ENCODE data around the gene METTL17.
"Not testable (repeated sequence)": the region's sequence is repeated elsewhere in the genome, so short reads cannot be mapped to it uniquely, and the experiment has no call there.

The METTL17 gene

GRCh38 chr14:20988717-20989470, 886 bp upstream of the METTL17 start:
- in situ Hi-C loops (cut with MboI; ENCODE audit: low pct_unique_long_range_greater_than_20kb, low sequenced_read_pairs), result no loop called here
- peak; percentile 28 for DNase-seq

DNA sequence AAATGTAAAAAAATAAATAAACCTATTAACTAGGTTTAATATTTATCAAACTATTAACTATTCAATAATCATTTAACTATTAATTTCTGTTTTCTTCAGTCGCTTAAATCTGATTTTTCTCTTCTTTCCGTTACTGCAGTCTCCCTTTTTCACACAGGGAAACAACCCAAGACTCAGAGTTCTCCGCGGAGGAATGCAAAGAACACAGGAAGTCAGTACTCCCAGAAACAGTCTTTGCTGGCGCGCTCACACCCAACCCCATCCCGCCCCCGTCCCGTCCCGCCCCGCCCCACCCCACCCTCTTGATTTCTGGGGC, 351 bp upstream of the METTL17 start:
- no peak for DNase-seq
- in situ Hi-C loops (cut with MboI; ENCODE audit: low pct_unique_long_range_greater_than_20kb, low sequenced_read_pairs), result no loop called here

DNA sequence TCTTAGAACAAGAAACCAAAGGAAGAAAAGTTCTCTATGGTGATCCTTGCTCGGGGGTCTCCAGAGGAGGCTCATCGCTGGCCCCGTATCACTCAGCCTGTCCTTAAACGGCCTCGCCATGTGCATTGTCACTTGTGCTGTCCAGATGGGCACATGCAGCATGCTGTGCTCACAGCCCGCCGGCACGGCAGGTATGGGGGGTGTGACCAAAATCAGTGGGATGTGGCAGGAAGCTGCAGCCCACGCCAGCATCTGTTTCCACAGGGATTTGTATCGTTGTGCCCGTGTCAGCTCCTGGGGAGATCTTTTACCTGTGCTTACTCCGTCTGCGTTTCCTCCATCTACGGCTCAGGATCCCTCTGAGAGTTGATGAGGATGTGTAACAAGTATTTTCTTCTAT, 6.7 kb downstream of the METTL17 start:
- no peak for DNase-seq
- in situ Hi-C loops (cut with MboI; ENCODE audit: low pct_unique_long_range_greater_than_20kb, low sequenced_read_pairs), result no loop called here

- in situ Hi-C loops (cut with MboI; ENCODE audit: low pct_unique_long_range_greater_than_20kb, low sequenced_read_pairs), result no loop called here
- DNase-seq, result no peak
These were observed 7.3 kb downstream of the METTL17 start for GRCh38 chr14:20997115-20997514.

DNA sequence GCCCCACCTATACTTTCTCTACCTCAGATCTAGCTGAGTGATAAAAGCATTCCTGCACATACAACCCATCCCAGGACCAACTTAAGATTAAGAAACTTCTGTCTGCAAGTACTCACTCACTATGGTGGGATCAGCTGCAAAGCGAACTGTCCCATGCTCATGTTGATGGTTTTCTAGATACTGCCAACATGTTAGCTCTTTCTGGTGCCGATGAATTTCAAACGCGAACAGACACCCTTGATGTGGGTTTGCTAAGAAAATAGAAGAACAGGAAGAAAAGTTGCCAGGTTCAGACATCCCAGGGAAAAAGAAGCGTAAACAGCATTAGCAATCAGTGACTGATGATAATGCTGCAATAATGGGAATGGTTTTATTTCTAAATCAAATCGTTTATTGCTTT, 7.8 kb downstream of the METTL17 start:
- no peak for DNase-seq
- in situ Hi-C loops (cut with MboI; ENCODE audit: low pct_unique_long_range_greater_than_20kb, low sequenced_read_pairs), result no loop called here

GRCh38 chr14:20998139-20998538, 8.4 kb downstream of the METTL17 start:
- in situ Hi-C loops (cut with MboI; ENCODE audit: low pct_unique_long_range_greater_than_20kb, low sequenced_read_pairs), result no loop called here
- DNase-seq, result no peak

- no peak for DNase-seq
- in situ Hi-C loops (cut with MboI; ENCODE audit: low pct_unique_long_range_greater_than_20kb, low sequenced_read_pairs), result no loop called here
These were observed 9.0 kb downstream of the METTL17 start, which contains the start of gene SLC39A2 for GRCh38 chr14:20998674-20999366. Gene SLC39A2, plus strand, starts transcription at chr14:20999293. Its CDS starts 154 bp downstream, at chr14:20999447.

GRCh38 chr14:20999591-20999990, 9.8 kb downstream of the METTL17 start:
- DNase-seq, result no peak
- in situ Hi-C loops (cut with MboI; ENCODE audit: low pct_unique_long_range_greater_than_20kb, low sequenced_read_pairs), result no loop called here

DNA sequence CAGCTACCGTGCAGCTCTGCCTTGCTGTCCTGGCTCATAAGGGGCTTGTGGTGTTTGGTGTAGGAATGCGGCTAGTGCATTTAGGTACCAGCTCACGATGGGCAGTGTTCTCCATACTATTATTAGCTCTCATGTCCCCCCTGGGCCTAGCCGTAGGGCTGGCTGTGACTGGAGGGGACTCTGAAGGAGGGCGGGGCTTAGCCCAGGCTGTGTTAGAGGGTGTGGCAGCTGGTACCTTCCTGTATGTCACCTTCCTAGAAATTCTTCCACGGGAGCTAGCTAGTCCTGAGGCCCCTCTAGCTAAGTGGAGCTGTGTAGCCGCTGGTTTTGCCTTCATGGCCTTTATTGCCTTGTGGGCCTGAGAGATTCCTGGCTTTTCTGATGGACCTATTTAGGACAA, 11.4 kb downstream of the METTL17 start:
- DNase-seq, result no peak
- in situ Hi-C loops (cut with MboI; ENCODE audit: low pct_unique_long_range_greater_than_20kb, low sequenced_read_pairs), result no loop called here

DNA sequence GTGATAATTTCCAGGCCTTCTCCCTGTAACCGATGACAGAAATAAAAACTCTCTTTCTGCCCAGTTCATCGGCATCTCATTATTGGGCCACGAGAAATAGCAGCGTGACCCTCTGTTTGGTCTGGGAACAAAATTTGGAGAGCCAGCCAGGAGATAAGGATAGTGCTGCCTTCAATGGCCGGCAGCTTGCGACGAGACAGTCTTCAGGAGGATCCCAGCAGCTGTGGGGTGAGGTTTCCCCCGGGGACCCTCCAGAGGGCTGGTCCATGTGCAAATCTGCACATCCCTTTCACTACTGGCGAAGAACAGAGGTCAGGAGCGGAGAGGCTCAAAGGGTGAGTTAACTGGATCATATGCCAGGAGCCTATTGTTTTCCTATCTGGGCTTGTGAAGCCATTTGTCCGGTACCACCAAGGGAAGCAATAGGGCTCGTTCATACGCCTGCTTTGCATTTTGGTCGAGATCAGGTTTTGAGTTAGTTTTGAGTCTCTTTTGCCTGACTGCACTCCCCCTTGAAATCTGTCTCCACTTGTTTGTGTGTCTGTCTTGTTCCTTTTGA, 14.1 kb downstream of the METTL17 start:
- DNase-seq, result no peak
- in situ Hi-C loops (cut with MboI; ENCODE audit: low pct_unique_long_range_greater_than_20kb, low sequenced_read_pairs), result no loop called here

DNA sequence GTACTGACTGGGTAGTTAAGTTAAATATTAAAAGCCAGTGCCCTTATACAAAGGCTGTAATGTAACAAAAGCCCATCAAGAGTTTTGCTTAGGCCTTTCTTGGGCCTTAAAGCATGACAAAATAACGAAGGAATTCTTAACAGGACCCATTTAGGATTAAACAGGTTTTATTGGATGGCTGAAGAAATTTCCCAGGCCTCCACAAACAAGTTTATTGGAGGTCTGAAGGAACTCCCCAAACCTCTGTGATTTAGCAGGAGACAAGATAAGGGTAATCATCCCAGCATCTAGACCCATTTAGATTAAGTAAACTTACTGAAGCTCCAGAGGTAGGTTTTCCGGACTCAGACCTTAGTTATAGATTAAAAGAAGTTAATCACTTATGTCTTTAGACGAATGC, 19.9 kb downstream of the METTL17 start:
- in situ Hi-C loops (cut with MboI; ENCODE audit: low pct_unique_long_range_greater_than_20kb, low sequenced_read_pairs); DNase-seq: not testable (repeated sequence)

DNA sequence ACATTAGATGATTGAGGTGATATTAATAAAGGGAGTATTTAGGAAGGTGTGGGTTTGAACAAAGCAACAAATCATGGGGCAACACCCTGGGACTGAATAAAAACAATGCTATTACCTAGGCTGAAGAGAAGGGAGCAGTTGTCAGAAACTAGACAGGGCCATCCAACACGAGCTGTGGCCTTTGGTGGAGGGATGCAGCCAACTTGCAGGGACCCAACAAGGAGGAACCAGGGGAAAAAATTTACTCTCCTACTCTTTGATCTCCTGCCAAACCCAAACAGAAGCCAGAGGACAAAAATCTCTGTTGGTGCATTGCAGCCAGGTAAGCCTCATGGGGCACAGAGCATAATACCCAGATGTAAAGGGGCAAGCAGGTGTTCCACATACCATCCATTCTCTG, 21.4 kb downstream of the METTL17 start:
- in situ Hi-C loops (cut with MboI; ENCODE audit: low pct_unique_long_range_greater_than_20kb, low sequenced_read_pairs), result no loop called here

DNA sequence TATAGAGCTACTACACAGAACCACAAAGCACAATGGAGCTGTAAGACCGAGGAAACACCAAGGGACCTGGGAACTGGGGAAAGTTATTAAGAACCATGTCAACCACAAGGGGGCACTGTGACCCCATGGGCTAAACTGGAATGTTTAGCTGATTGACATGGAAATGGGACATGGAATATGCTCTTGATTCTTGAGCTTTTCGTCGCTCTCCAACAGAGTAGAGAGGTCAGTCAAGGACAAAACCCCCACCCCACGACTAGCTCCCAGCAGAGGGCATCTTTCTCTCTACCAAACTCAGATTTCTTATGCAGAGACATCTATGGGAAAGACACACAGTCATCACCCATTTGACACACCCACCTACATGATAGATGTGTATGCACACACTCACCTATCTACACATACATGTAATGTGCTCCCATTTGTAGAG, 25.0 kb downstream of the METTL17 start:
- peak; percentile 88 for DNase-seq
- in situ Hi-C loops (cut with MboI; ENCODE audit: low pct_unique_long_range_greater_than_20kb, low sequenced_read_pairs), result no loop called here

More for the DNA sequence above, 21.4 kb downstream of the METTL17 start:
- no peak for DNase-seq

GRCh38 chr14:21015312-21015711, 25.5 kb downstream of the METTL17 start:
- in situ Hi-C loops (cut with MboI; ENCODE audit: low pct_unique_long_range_greater_than_20kb, low sequenced_read_pairs), result no loop called here
- no peak for DNase-seq

- DNase-seq, result no peak
- in situ Hi-C loops (cut with MboI; ENCODE audit: low pct_unique_long_range_greater_than_20kb, low sequenced_read_pairs), result no loop called here
These were observed 26.8 kb downstream of the METTL17 start for GRCh38 chr14:21016413-21017190.

DNA sequence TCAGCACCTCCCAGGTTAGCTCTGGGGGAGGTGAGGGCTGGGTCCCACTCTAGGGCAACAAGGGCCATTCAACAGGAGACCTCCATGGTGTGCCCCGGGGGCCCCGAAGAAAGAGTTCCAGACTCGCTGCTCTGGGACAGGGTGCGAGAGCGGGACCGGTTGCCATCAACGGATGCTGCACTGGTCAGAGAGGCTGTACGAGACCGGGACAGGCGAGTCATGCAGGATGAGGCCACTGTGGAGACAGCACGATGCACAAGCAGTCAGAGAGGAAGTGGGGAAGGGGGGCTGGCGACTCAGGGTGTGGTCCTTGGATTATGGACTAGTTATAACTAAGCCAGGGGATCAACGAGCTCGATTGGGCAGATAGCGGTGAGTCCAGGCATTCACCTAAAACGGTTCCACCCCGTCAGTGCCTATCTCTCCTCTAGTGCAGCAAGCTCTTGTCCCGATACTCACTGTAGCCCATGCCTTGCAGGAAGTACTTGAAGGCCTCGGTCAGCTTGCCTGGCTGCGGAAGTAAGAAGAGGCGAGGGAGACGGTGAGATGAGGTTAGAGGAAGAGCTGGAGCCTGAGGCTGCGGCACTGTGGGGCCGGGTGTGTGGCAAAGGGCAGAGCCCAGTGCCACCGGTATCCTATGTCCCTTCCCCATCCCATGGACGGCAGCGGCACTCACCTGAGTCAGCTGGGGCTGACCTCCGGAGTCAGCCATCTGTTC, 27.9 kb downstream of the METTL17 start:
- DNase-seq, result no peak
- in situ Hi-C loops (cut with MboI; ENCODE audit: low pct_unique_long_range_greater_than_20kb, low sequenced_read_pairs), result no loop called here

DNA sequence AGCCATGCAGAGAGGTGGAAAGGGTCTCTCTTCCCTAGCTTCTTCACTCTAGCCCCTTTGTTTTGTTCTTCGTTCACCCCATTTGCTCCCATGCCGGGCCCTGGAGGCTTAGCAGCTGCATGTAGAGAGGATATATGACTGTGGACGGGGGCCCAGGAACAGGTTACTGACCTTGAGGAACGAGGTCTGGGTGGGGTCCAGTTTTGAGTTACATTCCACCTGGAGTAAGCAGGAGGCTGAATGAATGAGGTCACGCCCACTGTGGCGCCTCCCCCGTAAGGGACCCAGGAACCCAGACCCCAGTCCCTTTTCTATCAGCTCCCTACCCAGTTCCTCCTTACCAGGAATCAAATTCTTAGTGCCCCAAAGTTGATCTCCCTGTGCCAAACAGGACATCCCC, 28.5 kb downstream of the METTL17 start:
- no peak for DNase-seq
- in situ Hi-C loops (cut with MboI; ENCODE audit: low pct_unique_long_range_greater_than_20kb, low sequenced_read_pairs), result no loop called here

GRCh38 chr14:21018781-21019180, 29.0 kb downstream of the METTL17 start:
- in situ Hi-C loops (cut with MboI; ENCODE audit: low pct_unique_long_range_greater_than_20kb, low sequenced_read_pairs), result no loop called here

DNA sequence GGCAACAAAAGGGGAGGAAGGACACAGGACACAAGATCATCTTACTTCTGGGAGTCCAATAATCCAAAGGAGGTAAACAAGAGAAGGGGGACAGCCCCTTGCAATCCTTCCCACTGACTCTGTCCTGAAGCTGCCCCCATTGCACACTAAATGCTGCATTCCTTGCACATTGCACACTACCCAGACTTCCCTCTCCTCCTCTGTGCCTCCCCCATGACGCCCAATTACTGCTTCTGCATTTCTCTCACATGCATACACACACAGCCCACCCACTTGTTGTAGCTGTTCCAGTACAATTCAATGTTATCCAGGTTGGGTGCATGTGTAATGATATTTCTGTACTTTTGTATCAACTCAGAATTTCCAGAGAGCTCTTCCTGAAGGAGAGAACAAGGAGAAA, 29.6 kb downstream of the METTL17 start:
- in situ Hi-C loops (cut with MboI; ENCODE audit: low pct_unique_long_range_greater_than_20kb, low sequenced_read_pairs), result no loop called here
- no peak for DNase-seq

More at GRCh38 chr14:21018781-21019180, 29.0 kb downstream of the METTL17 start:
- no peak for DNase-seq
